Fibroblast of lung (primary cell): ENCODE data around the gene NR3C1. TPM values are rescaled to one million over a fixed set of nuclear protein-coding genes. Genes with fewer than 3 reads are reported as not detected.
A peak's percentile ranks its signal among the peaks of the same experiment; 100 is the strongest.

Source experiments
- DNase-seq, 2 donors: peaks; one replicate each; pipeline versions ENCODE4 v3.0.0 to v3.0.0-alpha.2; 2010; ENCODE audit warnings: low read depth in 2 of 2
- H2AFZ ChIP-seq: 2 replicates; pipeline ENCODE4 v1.5.1; 2012; ENCODE audit warnings: low read length, control low read depth, inconsistent platforms
- H3K27ac ChIP-seq: 2 replicates; pipeline ENCODE4 v1.5.1; 2011; ENCODE audit warnings: low read length, control low read depth; ENCODE audit not compliant: insufficient read depth
- H3K27me3 ChIP-seq: 2 replicates; pipeline ENCODE4 v1.5.1; 2011; ENCODE audit warnings: mild to moderate bottlenecking, low read length; ENCODE audit not compliant: control insufficient read depth, insufficient read depth
- H3K36me3 ChIP-seq: 2 replicates; pipeline ENCODE4 v1.5.1; 2011; ENCODE audit warnings: low read length; ENCODE audit not compliant: control insufficient read depth, insufficient read depth
- H3K4me1 ChIP-seq: 2 replicates; pipeline ENCODE4 v1.5.1; 2011; ENCODE audit warnings: low read length; ENCODE audit not compliant: control insufficient read depth, insufficient read depth; ENCODE audit errors: extremely low read depth
- H3K4me2 ChIP-seq: 2 replicates; pipeline ENCODE4 v1.5.1; 2011; ENCODE audit warnings: low read length, control low read depth; ENCODE audit not compliant: insufficient read depth; ENCODE audit errors: extremely low read depth
- H3K4me3 ChIP-seq, 4 experiments: fragments of 200-600 bp in 1 of 4; sonication (generic) in 1 of 4; replicated peaks in 1 of 4; 2 replicates each; pipeline ENCODE4 v1.5.1; 2011 to 2016; ENCODE audit warnings: low read length in 4 of 4, low read depth in 3 of 4, mild to moderate bottlenecking in 3 of 4, control low read depth in 2 of 4, inconsistent platforms in 1 of 4, mixed read lengths in 1 of 4; ENCODE audit not compliant: insufficient read depth in 1 of 4; ENCODE audit errors: control extremely low read depth in 1 of 4
- H3K79me2 ChIP-seq: 2 replicates; pipeline ENCODE4 v1.5.1; 2012; ENCODE audit warnings: mild to moderate bottlenecking, low read length, inconsistent platforms; ENCODE audit not compliant: control insufficient read depth, insufficient read depth
- H3K9ac ChIP-seq: 2 replicates; pipeline ENCODE4 v1.5.1; 2011; ENCODE audit warnings: mild to moderate bottlenecking, low read length, control low read depth; ENCODE audit not compliant: insufficient read depth
- H3K9me3 ChIP-seq: 2 replicates; pipeline ENCODE4 v1.5.1; 2012; ENCODE audit warnings: low read depth, low read length; ENCODE audit not compliant: control insufficient read depth, insufficient read depth
- H4K20me1 ChIP-seq: 2 replicates; pipeline ENCODE4 v1.5.1; 2011; ENCODE audit warnings: low read length; ENCODE audit not compliant: control insufficient read depth, insufficient read depth; ENCODE audit errors: extremely low read depth
- EZH2 ChIP-seq: IDR thresholded peaks from 2 replicates; pipeline ENCODE4 v1.5.1; 2012; ENCODE audit warnings: low read length, control low read depth, mild to moderate bottlenecking; ENCODE audit errors: missing control alignments
- polyA plus RNA-seq, 2 donors: library from polyadenylated mRNA; depleted of rRNA in 1 of 2; stranded (reverse) in 1 of 2; unstranded in 1 of 2; fragments of >200 nt; gene quantifications; 2 replicates each; pipeline ENCODE4 v1.2.1, GENCODE V29; 2011 to 2012; ENCODE audit warnings: missing spikeins in 1 of 2
- total RNA-seq: library from RNA; depleted of rRNA; stranded (reverse); fragments of >200 nt; gene quantifications from 2 replicates; pipeline ENCODE4 v1.2.1, GENCODE V29; 2014
- TF ChIP-seq, protein P1 (sequence below), 2 donors: IDR thresholded peaks in 1 of 2; conservative IDR thresholded peaks in 1 of 2; 1 replicate in 1 of 2; 2 replicates in 1 of 2; pipeline ENCODE4 v1.5.1; 2011 to 2012; ENCODE audit warnings: low read length in 2 of 2, control low read depth in 1 of 2, inconsistent platforms in 1 of 2, low read depth in 1 of 2, mild to moderate bottlenecking in 1 of 2

NR3C1 gene
- total and polyA plus RNA-seq, 2 donors (not counting 1 experiment from before 2014, with no cell fraction given) = 85.3 to 126 TPM

DNA sequence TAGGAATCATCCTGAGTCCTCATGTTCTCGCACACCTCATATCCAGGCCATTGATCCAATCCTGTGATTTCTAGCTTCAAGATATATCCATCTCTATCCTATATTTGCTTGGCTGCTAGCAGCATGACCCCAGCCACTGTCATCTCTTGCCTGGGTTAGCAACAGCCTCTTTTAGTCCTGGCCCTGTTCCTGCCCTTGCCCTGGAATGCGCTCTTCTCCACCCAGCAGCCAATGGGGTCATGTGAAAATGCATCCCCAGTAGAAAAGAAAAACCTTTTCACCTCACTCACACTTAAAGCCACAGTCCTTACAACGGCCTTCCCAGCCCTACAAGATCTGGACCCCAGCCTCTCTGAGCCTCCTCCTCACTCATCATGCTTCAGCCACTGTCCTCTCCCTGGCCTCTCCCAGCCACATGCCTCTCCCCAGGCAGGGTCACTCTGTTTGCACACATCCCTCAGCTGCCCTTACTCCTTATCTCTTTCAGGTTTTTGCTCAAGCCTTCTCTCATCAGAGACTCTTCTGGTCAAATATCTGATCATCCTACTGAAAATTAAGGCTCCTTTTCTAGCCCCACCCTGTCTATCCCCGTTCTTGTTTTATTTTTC, 34.3 kb upstream of the NR3C1 start:
- no peak overlapping the region for H3K27ac ChIP-seq
- DNase-seq = no peak
- no peaks in the 10 kb centered on the region for H4K20me1 ChIP-seq
- H3K4me3 ChIP-seq = no peak overlapping the region
- no peaks in the 10 kb centered on the region for H3K27me3 ChIP-seq
- no peaks in the 10 kb centered on the region for H3K36me3 ChIP-seq
- H3K79me2 ChIP-seq = no peaks in the 10 kb centered on the region
- TF ChIP-seq EZH2 = no peak
- TF ChIP-seq, protein P1, sequence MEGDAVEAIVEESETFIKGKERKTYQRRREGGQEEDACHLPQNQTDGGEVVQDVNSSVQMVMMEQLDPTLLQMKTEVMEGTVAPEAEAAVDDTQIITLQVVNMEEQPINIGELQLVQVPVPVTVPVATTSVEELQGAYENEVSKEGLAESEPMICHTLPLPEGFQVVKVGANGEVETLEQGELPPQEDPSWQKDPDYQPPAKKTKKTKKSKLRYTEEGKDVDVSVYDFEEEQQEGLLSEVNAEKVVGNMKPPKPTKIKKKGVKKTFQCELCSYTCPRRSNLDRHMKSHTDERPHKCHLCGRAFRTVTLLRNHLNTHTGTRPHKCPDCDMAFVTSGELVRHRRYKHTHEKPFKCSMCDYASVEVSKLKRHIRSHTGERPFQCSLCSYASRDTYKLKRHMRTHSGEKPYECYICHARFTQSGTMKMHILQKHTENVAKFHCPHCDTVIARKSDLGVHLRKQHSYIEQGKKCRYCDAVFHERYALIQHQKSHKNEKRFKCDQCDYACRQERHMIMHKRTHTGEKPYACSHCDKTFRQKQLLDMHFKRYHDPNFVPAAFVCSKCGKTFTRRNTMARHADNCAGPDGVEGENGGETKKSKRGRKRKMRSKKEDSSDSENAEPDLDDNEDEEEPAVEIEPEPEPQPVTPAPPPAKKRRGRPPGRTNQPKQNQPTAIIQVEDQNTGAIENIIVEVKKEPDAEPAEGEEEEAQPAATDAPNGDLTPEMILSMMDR (conservative IDR thresholded peaks at IDR 0.05 in 1 of 2, IDR thresholded peaks at IDR 0.05 in 1 of 2; ENCODE audit: low read depth in 1 of 2, low read length in 2 of 2) = no peak
- no peak overlapping the region for H3K4me2 ChIP-seq
- no peak overlapping the region for H2AFZ ChIP-seq
- no peak overlapping the region for H3K9ac ChIP-seq
- no peaks in the 10 kb centered on the region for H3K9me3 ChIP-seq
- no peaks in the 10 kb centered on the region for H3K4me1 ChIP-seq

DNA sequence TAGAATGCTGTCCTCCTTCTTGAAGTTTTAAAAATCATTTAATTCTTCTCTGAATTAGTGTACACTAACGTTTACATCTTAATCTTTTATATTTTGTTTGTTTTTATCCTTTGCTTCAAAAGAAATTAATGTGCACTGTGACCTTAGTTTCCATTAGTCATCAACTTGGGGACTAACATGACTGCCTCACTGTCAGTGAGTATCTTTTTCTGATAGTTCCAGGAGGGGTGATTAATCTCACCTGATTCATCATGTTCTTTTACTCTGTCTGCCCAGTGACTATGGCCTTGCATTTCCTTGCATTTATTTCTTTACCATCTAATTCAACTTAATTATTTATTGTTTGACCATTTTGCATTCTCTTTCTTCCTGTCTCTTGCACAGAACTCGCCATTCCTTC, 33.4 kb upstream of the NR3C1 start:
- Histone ChIP-seq H3K36me3 (no peaks in the 10 kb centered on the region), H4K20me1 (no peaks in the 10 kb centered on the region), H2AFZ (no peak overlapping the region), H3K4me2 (no peak overlapping the region), H3K9ac (no peak overlapping the region), H3K9me3 (no peaks in the 10 kb centered on the region), H3K4me3 (no peak overlapping the region), H3K79me2 (no peaks in the 10 kb centered on the region), H3K27me3 (no peaks in the 10 kb centered on the region), H3K4me1 (no peaks in the 10 kb centered on the region), H3K27ac (no peak overlapping the region)
- TF ChIP-seq, protein P1 (conservative IDR thresholded peaks at IDR 0.05 in 1 of 2, IDR thresholded peaks at IDR 0.05 in 1 of 2; ENCODE audit: low read depth in 1 of 2, low read length in 2 of 2) = no peak
- TF ChIP-seq EZH2 = no peak
- peak in 1 of 2 donors; percentile 16 for DNase-seq

DNA sequence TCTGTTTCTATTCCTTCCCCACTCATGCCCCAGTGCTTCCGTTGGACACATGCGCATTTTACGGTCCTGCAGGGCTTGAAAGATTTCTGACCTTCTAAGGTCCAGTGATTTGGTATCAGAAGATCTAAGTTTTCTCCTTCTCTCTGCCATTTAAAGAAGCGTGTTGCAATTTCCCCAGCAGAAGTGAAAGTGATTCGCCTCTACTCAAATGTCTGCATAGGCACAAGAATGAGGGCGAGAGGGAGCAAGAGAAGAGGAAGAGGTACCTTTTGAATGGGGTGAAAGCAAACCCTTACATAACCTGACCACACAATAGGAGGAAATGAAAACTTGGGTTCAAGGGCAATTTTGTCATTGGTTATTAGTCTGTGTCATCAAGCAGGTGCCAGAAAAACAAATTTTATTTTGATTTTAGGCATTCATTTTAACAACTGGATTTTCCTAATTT, 31.7 kb upstream of the NR3C1 start:
- no peaks in the 10 kb centered on the region for H4K20me1 ChIP-seq
- H3K9ac ChIP-seq = no peak overlapping the region
- no peak overlapping the region for H3K4me3 ChIP-seq
- H3K79me2 ChIP-seq = no peaks in the 10 kb centered on the region
- TF ChIP-seq, protein P1 (conservative IDR thresholded peaks at IDR 0.05 in 1 of 2, IDR thresholded peaks at IDR 0.05 in 1 of 2; ENCODE audit: low read depth in 1 of 2, low read length in 2 of 2) = no peak
- TF ChIP-seq EZH2 = no peak
- H3K27ac ChIP-seq = no peak overlapping the region
- DNase-seq = peak in 1 of 2 donors; percentile 35
- peak overlapping the region; percentile 31 for H2AFZ ChIP-seq
- H3K4me1 ChIP-seq = no peaks in the 10 kb centered on the region
- H3K27me3 ChIP-seq = no peaks in the 10 kb centered on the region
- peak overlapping the region; percentile 13 for H3K4me2 ChIP-seq
- no peaks in the 10 kb centered on the region for H3K9me3 ChIP-seq
- no peaks in the 10 kb centered on the region for H3K36me3 ChIP-seq
